Measurements from ENCODE around the gene FGFR1OP2.

The FGFR1OP2 gene

DNA sequence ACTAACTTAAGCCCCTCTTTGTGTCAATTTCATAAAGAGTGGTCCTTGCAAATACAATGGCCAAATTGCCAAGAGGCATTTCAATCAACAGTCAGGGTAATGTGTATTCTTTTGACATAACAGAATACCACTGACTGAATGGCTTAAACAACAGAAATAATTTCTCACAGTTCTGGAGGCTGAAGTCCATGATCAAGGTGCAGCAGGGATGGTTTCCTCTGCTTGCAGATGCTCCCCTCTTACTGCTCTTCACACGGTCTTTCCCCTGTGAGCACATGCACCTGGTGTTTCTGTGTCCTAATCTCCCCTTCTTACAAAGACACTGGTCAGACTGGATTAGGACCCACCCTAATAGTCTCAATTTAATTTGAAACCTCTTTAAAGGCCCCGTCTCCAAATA is 31.9 kb downstream of the FGFR1OP2 start:
- no peak for DNase-seq
- TF ChIP-seq GATA1 (IDR thresholded peaks at IDR 0.05; ENCODE audit: low read depth, low read length): no peak
- no peak for TF ChIP-seq POLR2A (IDR thresholded peaks at IDR 0.05; ENCODE audit: low read length)

DNA sequence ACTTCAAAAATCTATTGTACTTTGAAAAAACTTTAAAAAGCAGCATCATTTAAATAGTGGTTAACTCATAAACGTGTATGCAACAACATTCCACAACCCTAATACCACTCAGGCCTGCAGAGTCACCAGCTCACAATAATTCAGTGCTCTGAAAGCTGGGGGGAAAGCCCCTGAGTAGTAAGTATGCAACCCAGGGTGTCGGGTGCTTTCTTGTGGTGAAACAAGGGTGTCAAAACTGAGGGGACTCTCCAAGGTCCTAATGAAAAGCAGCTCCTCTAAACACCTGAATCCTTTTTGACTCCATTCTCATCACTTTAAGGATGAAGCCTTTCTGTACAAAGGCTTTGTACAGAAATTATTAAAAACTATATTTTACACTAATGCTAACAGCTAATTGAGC is 33.7 kb downstream of the FGFR1OP2 start:
- no peak for DNase-seq
- no peak for TF ChIP-seq POLR2A (IDR thresholded peaks at IDR 0.05; ENCODE audit: low read length)
- no peak for TF ChIP-seq GATA1 (IDR thresholded peaks at IDR 0.05; ENCODE audit: low read depth, low read length)

DNA sequence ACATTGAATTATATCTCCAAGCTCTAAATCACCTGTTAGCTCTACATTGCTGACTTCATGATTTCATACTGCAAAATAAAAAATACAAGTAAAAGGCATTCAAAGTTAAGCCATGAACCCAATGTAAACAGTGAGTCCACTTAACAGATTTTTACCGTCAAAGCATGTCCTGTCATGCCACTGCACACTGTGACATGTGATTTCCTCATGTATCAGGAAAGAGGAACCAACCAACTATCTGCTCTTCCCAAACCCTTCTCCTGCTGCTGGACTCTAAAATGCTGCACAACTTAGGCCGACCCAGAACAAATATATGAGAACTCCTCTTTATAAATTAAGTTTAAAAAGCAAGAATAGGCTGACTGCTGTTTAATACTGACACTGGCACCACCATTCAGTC is 38.4 kb downstream of the FGFR1OP2 start:
- no peak for DNase-seq
- TF ChIP-seq GATA1 (IDR thresholded peaks at IDR 0.05; ENCODE audit: low read depth, low read length) (no peak), POLR2A (IDR thresholded peaks at IDR 0.05; ENCODE audit: low read length) (no peak)

DNA sequence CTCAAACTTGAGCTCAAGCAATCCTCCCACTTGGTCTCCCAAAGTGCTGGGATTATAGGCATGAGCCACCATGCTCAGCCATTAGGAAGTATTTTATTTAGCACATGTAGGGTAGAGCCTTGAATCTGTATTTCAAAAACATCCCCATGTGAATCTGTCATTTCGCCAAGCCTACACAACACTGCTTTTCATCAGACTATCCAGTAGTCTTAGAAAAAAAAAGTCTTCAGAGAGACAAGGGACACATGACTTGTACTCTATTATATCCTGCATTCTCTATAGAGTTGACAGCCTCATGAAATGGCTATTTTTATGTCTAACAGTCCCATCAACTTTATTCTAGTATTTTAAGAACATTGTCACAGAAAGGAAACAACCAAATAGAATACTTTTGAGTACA is 40.5 kb downstream of the FGFR1OP2 start:
- TF ChIP-seq POLR2A (IDR thresholded peaks at IDR 0.05; ENCODE audit: low read length) (no peak), GATA1 (IDR thresholded peaks at IDR 0.05; ENCODE audit: low read depth, low read length) (no peak)
- DNase-seq: no peak

DNA sequence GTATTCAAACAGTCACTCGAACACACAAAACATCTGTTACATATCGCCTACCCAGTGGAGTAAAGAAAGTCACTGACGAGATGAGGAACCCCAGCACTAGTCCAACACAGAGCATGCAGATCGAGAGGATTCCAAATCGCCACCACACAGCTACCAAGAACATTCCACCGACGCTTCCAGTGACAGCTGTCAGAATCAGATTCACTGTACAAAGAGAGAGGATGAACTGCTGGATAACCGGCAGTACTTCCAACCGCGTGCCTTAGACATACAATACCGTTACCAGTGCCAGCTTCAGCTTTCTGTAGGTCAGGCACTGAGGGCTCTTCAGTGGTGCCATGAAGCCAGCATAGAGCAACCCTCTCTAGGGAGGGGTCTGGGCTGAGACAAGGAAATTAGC is 41.5 kb downstream of the FGFR1OP2 start:
- DNase-seq: no peak
- TF ChIP-seq GATA1 (IDR thresholded peaks at IDR 0.05; ENCODE audit: low read depth, low read length) (no peak), POLR2A (IDR thresholded peaks at IDR 0.05; ENCODE audit: low read length) (no peak)

DNA sequence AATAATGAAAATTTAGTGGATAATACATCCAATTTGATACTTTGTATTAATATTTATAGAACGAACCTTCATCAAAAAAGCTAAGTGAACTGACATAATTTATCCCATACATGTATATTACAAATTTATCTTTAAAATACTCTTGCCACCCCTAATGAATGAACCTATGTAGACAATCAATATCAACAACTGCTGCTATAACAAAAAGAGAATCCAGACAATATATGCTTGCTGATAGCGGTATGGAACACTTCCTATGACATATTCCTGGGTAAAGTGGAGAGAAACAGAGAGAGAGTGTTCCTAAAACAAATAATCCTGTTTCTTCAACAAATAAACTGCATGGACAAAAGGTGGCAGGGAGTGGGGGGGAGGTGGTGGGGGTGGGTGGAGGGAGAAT is 44.6 kb downstream of the FGFR1OP2 start:
- TF ChIP-seq POLR2A (IDR thresholded peaks at IDR 0.05; ENCODE audit: low read length) (no peak), GATA1 (IDR thresholded peaks at IDR 0.05; ENCODE audit: low read depth, low read length) (no peak)
- no peak for DNase-seq

DNA sequence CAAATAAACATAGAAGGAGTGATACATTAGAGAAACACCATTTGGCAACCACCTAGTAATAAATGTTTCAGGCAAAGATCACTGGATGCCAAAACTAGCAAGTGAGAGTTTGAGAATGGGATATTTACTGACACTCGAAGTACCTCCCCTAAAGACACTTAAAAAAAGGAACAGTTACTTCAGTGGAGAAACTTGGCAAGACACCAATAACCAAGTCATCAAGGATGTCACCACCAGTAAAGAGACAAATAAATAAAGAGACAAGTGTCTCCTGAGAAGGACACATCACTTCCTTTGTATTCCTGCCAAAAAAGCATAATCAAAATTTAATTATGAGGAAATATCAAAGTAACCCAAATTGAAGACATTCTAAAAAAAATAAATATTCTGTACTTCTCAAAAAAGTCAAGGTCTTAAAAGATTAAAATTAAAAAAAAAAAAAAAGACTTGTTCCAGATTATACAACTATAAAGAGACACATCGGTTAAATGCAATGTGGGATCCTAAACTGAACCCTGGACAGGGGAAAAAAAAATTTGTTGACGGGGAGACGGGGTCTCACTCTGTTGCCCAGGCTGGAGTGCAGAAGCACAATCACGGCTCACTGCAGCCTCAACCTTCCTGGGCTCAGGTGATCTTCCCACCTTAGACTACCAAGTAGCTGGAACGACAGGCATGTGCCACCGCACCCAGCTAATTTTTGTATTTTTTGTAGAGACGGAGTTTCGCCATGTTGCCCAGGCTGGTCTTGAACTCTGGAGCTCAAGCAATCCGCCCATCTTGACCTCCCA is 49.6 kb downstream of the FGFR1OP2 start:
- DNase-seq: peak; percentile 6 to 57
- TF ChIP-seq GATA1 (IDR thresholded peaks at IDR 0.05; ENCODE audit: low read depth, low read length): no peak
- no peak for TF ChIP-seq POLR2A (IDR thresholded peaks at IDR 0.05; ENCODE audit: low read length)

DNA sequence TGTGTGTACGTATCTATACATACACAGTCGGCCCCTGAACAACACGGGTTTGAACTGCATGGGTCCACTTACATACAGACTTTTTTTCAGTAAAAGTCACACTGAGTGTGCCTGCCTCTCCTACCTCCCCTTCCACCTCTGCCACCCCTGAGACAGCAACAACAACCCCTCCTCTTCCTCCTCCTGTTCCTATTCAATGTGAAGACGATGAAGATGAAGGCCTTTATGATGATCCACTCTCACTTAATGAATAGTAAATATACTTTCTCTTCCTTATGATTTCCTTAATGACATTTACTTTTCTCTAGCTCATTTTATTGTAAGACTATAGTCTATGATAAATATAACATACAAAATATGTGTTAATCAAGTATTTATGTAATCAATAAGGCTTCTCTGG is 50.4 kb downstream of the FGFR1OP2 start:
- DNase-seq: no peak
- no peak for TF ChIP-seq GATA1 (IDR thresholded peaks at IDR 0.05; ENCODE audit: low read depth, low read length)

DNA sequence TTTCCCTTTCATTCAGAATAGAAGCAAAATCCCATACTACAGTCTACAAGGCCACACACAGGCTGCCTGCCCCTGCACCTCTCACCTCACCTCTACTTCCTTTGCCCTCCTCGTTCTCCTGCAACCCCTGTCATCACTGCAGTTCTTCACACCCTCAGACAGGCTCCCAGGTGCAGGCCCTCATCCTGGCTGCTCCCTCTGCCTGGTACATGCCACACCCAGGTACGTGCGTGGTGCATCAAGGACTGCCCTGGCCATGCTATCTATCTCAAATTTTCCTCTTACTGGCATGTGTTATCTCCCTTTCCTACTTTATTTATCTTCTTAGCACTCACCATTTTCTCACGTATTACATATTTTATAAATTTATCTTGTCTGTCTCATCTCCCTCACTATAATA is 51.6 kb downstream of the FGFR1OP2 start:
- no peak for DNase-seq
- no peak for TF ChIP-seq GATA1 (IDR thresholded peaks at IDR 0.05; ENCODE audit: low read depth, low read length)
- no peak for TF ChIP-seq POLR2A (IDR thresholded peaks at IDR 0.05; ENCODE audit: low read length)

DNA sequence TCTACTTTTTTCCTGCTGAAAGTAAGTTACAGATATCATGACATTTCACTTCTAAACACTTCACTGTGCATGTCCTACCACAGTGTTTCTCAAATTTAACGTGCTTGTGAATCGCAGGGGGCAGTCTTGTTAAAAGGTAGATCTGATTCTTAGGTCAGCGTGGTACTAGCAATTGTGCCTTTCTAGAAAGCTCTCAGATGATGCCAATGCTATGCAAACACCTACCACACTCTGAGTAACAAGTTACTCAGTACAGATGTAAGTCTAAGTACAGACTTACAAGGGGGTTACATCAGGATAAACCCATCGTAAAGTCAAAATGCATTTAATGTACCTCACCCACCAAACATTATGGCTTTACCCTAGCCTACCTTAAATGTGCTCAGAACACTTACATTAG is 53.6 kb downstream of the FGFR1OP2 start:
- DNase-seq: no peak
- TF ChIP-seq POLR2A (IDR thresholded peaks at IDR 0.05; ENCODE audit: low read length) (no peak), GATA1 (IDR thresholded peaks at IDR 0.05; ENCODE audit: low read depth, low read length) (no peak)

DNA sequence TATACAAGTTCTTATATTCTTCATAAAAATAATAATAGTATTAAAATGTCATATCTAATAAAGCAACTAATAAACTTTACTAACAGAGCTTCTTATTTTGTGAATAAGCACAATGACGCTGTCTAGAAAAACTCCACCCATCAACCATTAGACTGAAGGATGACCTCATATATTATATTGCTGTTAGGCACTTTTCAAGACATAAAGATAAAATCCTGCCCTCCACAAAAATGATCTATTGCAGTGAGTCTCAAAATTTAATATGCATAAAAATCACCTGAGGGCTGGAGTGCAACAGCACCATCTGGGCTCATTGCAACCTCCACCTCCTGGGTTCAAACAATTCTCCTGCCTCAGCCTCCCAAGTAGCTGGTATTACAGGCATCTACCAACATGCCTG is 55.8 kb downstream of the FGFR1OP2 start:
- no peak for TF ChIP-seq POLR2A (IDR thresholded peaks at IDR 0.05; ENCODE audit: low read length)
- no peak for TF ChIP-seq GATA1 (IDR thresholded peaks at IDR 0.05; ENCODE audit: low read depth, low read length)
- no peak for DNase-seq

DNA sequence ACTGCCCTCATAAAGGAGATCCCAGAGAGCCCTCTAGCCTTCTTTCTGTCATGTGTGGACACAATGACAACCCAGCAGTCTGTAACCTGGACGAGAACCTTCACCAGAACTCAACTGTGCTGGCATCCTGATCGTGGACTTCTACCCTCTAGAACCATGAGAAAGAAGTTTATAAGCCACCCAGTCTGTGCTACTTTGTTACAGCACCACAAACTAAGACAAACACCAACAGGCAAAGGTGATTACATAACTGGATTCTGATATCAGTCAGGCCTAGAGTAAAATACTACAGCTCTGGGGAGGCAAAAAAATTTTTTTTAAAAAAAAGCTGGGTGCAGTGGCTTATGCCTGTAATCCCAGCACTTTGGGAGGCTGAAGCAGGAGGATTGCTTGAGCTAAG is 57.4 kb downstream of the FGFR1OP2 start:
- TF ChIP-seq GATA1 (IDR thresholded peaks at IDR 0.05; ENCODE audit: low read depth, low read length) (no peak), POLR2A (IDR thresholded peaks at IDR 0.05; ENCODE audit: low read length) (no peak)
- no peak for DNase-seq

DNA sequence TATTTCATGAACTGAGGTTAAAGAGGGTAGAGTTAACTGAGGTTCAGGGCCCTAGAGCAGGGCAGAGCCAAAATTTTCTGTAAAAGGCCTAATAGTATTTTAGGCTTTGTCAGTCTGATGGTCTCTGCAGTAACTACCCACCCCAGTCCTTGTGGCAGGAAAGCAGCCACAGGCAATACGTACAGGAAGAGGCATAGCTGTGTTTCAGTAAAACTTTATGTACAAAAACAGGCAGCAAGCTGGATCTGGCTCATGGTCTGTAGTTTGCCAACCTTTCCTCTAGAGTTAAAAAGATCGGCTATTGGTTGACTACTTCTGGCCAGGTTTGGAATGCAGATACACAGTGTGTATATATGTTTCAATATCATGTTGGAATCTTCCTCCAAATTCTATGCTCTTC is 58.7 kb downstream of the FGFR1OP2 start:
- TF ChIP-seq GATA1 (IDR thresholded peaks at IDR 0.05; ENCODE audit: low read depth, low read length) (no peak), POLR2A (IDR thresholded peaks at IDR 0.05; ENCODE audit: low read length) (no peak)
- no peak for DNase-seq

DNA sequence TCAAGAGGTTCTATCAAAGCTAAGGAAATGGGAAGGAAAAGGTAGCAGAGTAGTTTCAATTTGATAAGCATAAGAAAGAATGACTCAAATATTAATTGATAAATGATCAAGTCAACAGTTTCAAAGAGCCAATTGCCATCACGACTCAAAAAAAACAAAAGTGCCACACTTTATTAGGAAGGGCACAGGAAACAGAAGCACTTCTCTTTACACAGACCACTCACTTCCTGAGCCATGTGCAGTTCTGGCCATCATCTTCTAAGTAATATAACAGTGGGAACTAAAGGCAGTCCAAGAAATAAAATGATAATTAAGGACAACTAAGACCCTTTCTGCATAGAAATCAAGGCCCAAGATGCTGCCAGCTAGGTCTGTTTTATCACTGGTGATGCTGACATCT is 62.7 kb downstream of the FGFR1OP2 start:
- DNase-seq: no peak
- TF ChIP-seq GATA1 (IDR thresholded peaks at IDR 0.05; ENCODE audit: low read depth, low read length) (no peak), POLR2A (IDR thresholded peaks at IDR 0.05; ENCODE audit: low read length) (no peak)

DNA sequence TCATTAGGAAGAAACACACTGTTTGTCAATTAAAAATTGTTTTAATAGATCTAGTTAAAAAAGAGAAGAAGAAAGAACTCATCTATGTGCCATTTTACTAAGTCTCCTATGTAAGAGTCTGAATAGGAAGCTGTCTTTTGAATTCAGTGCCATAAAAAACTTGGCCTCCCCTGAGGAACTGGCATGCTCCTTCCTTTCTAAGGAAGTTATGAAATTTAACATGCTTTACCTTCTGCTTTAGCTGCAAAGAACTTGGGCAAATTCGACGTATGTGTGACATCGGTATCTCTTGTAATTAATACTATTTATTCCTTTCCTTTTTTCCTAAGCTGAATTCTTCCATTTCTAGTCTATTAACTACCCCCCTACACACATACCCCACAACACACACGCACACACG is 63.4 kb downstream of the FGFR1OP2 start:
- no peak for DNase-seq
- TF ChIP-seq POLR2A (IDR thresholded peaks at IDR 0.05; ENCODE audit: low read length) (no peak), GATA1 (IDR thresholded peaks at IDR 0.05; ENCODE audit: low read depth, low read length) (no peak)
